GM12875 (cell line): ENCODE measurements around the gene CCL20.

Experiments
- H3K4me3 ChIP-seq: one replicate; pipeline ENCODE4 v1.5.1; 2011; ENCODE audit warnings: low read depth, low read length, control low read depth
- CTCF ChIP-seq: IDR thresholded peaks from 2 replicates; pipeline ENCODE4 v1.5.1; 2011; ENCODE audit warnings: low read depth, mild to moderate bottlenecking, control low read depth, inconsistent platforms, low read length, moderate library complexity, borderline replicate concordance; ENCODE audit not compliant: insufficient read depth

CCL20 gene

GRCh38 chr2:227862227-227862740, 48.6 kb downstream of the CCL20 start:
- no peak overlapping the region for H3K4me3 ChIP-seq
- peak; percentile 51; the same call in 1 of the 2 replicates for TF ChIP-seq CTCF

- TF ChIP-seq CTCF, result no peak
- H3K4me3 ChIP-seq, result no peak overlapping the region
These were observed 49.3 kb downstream of the CCL20 start for GRCh38 chr2:227862741-227863588.

- TF ChIP-seq CTCF, result no peak
- no peak overlapping the region for H3K4me3 ChIP-seq
These were observed 50.6 kb downstream of the CCL20 start for GRCh38 chr2:227864161-227864756.

- TF ChIP-seq CTCF, result no peak
These were observed 51.6 kb downstream of the CCL20 start for GRCh38 chr2:227865291-227865690.

More at GRCh38 chr2:227865291-227865690, 51.6 kb downstream of the CCL20 start:
- H3K4me3 ChIP-seq, result no peak overlapping the region
